ENCODE results near the gene RNF183.
"Not testable (repeated sequence)": the region's sequence is repeated elsewhere in the genome, so short reads cannot be mapped to it uniquely, and the experiment has no call there.

- TF ChIP-seq CTCF, POLR2A, POLR2AphosphoS5, EP300 (IDR thresholded peaks at IDR 0.05): not testable (repeated sequence)
Measured at GRCh38 chr9:113249661-113250060, 53.5 kb downstream of the RNF183 start.

Measured in stomach (tissue), 4 donors.